Measurements from ENCODE around the gene MT1B.

Gene MT1B

DNA sequence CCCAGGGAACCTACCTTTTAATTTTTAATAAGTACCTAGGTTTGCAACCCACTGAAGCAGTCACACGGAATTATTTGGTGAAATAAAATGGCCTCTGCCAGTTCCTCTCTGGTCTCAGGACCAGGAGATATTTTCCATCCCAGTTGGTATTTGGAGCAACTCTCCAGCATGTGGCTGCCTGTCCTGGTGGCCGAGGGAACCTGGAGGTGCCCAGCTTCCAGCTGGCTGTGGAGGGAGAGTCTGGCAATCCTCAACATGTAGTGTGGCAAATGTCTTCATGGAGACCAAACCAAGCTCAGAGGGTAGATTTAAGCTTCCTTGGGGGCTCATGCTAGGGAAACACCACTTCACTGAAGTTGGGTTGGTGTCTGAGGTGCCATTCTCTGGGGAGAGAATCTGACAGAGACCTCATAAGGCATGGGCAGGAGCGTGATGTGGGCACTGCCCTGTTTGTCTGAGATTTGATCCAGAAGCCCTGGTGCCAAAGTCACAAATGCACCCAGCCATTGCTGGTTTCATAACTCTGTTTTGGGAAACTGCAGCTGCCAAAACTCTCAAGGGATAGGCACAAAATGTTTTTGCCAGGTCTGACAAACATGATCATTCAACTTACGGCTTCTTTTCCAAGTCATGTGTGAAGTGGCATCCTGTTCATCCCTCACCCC, 33.4 kb downstream of the MT1B start:
- DNase-seq (ENCODE audit: low spot score), result no peak

DNA sequence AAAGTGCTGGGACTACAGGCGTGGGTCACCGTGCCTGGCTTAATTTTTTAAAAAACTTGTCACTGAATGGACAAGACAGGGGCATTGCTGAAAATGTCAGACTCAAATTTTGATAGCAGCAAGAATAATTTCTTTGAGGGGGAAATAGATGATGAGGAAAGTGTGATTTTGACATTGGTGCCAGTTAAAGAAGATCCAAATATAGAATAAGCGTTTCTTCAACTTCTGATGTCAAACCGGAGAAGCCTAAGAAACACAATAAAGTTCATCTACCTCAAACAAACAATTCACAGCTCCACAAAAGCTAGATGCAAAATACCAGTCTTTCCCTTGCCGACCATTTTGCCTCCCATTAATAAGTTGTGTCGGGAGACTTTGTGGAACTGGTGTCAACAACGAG, 35.1 kb downstream of the MT1B start:
- DNase-seq (ENCODE audit: low spot score), result no peak

DNA sequence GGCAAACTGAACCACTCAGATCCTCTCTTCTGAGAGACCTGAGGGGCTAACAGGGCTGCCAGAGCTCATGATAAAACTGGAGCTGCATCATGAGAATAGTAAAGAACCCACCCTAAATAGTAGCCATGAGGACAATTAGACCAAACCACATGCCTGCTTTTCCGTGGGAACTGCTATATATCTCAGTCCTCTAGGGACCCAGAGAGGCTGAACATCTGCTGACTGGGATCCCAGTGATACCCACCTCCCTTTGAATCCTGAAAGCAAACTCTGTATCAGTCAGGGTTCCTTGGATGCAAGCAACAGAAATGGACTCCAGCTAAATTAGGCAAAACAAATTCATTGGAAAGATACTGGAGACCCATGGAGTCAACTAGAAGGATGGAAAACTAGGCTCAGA, 37.1 kb downstream of the MT1B start:
- no peak for DNase-seq (ENCODE audit: low spot score)

DNA sequence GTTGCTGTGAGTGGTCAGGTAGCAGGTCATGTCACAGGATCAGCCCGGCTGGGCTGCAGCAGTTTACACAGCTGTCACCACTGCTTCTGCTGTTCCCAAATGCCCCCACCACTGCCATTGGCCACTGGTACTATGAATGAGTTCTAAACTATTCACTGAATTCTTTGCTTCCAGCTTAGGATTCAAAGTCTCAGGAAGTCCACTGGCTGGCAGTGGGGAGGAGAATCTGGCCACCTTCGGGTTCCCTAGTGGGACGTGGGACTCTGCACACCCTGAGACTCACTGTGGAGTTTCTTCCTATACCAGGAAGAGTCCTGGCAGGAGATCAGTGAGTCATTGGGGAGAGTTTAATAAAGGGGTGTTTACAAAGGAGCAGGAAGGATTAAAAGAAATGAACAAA, 37.5 kb downstream of the MT1B start:
- DNase-seq (ENCODE audit: low spot score), result no peak

DNA sequence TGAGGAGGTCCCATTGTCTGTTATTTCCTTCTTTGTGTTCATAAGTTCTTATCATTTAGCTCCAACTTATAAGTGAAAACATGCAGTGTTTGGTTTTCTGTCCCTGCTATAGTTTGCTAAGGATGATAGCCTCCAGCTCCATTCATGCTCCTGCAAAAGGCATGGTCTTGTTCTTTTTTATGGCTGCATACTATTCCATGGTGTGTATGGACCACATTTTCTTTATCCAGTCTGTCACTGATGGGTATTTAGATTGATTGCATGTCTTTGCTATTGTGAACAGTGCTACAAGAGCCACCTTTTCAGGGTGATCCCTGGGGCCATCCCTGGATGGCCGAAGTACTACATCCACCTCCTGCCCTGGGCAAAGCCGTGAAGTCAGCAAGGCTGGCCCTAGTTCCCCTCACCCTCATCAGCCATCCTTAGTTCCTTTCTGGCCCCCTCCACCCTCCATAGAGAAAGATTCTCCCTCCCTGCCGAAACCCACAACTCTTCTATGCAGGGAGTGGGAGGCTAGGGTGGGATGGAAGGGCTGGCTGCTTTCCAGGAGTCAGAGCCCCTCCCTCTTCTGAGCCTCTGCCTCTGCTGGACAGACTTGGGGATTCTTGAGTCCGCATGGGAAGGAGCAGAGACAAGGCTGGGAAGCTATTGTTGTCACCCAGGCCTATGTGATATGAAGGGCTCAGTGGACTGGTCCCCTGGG, 38.9 kb downstream of the MT1B start:
- DNase-seq (ENCODE audit: low spot score), result no peak

DNA sequence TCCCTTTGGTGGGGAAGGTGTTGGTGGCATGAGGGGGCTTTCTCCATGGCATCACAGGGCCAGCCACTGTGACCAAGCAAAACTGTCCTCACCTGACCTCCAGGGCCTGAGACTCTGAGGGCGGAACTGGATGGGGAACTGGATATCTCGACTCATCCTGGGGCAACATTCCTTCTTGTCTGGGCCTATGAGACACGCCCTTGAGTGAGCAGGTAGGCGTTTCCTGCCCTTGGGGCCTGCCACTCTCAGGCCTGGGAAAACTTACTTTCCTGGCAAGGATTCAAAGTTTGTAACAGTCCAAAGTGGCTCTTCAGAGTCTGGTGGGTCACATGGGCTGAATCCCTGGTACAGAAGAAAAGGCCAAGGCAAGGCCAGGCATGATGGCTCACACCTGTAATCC, 40.2 kb downstream of the MT1B start:
- DNase-seq (ENCODE audit: low spot score), result peak; percentile 24

DNA sequence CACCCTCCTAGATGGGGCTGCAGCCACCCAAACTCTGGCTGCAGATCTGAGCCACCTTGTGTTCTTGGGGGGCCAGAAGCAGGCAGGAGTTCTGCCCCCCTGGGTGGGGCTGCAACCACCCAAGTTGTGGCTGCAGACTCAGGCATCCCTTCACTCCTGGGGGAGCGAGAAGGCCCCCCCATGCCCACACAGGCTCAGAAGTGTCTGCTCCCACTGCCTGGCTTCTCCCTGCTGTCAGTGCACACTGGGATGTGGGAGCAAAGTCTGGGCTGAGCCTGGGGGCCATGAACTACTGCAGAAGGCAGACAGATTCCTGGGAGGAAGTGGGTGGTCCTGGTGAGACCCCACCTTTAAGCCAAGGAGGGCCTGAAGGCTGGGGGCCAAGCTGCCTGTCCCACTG, 43.6 kb downstream of the MT1B start:
- no peak for DNase-seq (ENCODE audit: low spot score)

DNA sequence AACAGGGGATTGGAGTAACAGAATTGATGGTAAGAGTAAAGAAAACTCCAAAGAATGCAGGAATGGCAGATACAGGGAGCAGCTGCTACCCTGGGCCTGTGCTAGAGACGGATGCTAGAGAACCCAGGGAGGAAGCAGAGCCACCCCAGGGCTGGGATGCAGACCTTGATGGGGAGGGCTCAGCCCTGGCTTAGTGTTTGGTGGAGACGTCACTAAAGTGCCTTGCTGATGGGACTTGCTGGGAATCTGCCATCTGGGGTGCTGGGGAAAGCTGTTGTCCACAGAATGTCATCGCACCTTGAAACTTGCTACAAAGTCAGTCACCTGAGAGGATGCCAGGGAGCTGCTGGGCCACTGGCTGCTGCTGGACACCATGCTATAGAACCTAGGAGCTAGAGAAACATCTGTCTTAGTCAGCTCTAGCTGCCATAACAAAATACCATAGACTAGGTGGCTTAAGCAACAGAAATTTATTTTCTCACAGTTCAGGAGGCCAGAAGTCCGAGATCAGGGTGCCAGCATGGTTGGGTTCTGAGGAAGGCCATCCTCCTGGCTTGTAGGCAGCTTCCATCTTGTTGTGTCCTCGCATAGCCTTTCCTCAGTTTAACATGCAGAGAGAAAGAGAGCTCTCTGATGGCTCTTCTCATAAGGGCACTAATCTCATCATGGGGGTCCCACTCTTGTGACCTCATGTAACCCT, 45.9 kb downstream of the MT1B start:
- DNase-seq (ENCODE audit: low spot score), result no peak

DNA sequence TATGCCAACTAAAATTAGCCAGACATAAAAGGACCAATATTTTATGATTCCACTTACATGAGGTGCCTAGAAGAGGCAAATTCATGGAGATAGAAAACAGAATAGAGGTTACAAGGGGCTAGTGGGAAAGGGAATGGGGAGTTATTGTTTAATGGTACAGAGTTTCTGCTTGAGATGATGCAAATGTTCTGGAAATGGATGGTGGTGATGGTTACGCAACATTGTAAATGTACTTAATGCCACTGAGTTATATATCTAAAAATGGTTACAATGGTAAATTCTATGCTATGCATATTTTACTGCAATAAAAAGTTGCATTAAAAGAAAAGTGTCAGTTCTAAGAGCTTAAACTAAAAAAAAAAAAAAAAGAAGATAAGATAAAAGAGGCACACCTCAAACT, 48.5 kb downstream of the MT1B start:
- DNase-seq (ENCODE audit: low spot score), result no peak

DNA sequence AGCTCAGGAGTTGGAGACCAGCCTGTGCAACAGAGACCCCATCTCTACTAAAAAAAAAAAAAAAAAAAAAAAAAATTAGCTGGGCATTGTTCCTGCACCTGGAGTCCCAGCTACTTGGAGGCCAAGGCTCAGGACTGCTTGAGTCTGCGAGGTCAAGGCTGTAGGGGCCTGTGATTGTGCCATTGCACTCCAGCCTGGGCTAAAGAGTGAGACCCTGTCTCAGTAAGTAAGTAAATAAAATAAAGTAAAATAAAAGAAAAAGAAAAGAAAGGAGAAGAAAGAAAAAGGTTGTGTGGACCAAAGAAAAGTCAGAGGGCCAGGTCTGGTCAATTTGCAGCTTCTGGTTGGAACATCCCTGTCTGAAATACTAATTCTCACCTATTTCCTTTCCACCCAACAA, 48.9 kb downstream of the MT1B start:
- no peak for DNase-seq (ENCODE audit: low spot score)

DNA sequence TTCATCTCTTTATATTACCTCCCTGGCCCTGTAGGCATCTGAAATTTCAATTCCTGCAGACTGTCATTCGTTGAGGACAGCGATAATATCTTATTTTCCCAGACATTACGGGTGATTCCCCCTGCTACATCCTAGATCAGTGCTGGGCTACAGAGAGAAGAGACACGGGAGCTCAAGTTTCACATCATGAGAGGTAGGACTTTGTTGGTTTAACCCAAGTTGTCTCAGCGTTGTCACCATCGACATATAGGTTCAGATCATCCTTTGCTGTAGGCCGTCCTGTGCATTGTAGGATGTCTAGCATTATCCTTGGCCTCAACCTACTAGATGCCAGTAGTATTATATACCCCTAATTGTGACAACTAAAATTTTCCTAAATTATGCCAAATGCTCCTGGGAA, 49.8 kb downstream of the MT1B start:
- DNase-seq (ENCODE audit: low spot score), result no peak
